GM12878 (cell line): ENCODE measurements around the gene BRF1. TPM values are rescaled to one million over a fixed set of nuclear protein-coding genes. Genes with fewer than 3 reads are reported as not detected.

Experiments
- ATAC-seq: fragments of 200-7000 bp; cut with Tn5 transposase; 3 replicates; pipeline ENCODE4 v1.9.1; 2020; ENCODE audit warnings: mild to moderate bottlenecking, moderate library complexity
- BruUV-seq: library from RNA; stranded (reverse); fragments of 400-500 nt; replicated peaks from 2 replicates; lab custom pipeline; 2021; lab: Mats Ljungman, UMichigan
- CTCF ChIA-PET: fragments of 300-600 bp; sonication (Branson Sonifier 250); formaldehyde crosslinking; extraction: SDS; loops from one replicate; lab custom pipeline; 2021; ENCODE audit warnings: inconsistent platforms; lab: Yijun Ruan, JAX
- POLR2A ChIA-PET: fragments of 350-600 bp; formaldehyde crosslinking; extraction: SDS; loops from one replicate; lab custom pipeline; 2021; ENCODE audit warnings: inconsistent platforms; lab: Charles Lee
- RAD21 ChIA-PET: fragments of 300-600 bp; sonication (Branson Sonifier 250); formaldehyde crosslinking; loops from one replicate; lab custom pipeline; 2023; ENCODE audit warnings: antibody characterized with exemption; ENCODE audit not compliant: unreplicated experiment; lab: Charles Lee
- SMC1A ChIA-PET: fragments of 300-600 bp; sonication (Branson Sonifier 250); formaldehyde crosslinking; loops from one replicate; lab custom pipeline; 2023; ENCODE audit not compliant: unreplicated experiment, uncharacterized antibody; lab: Charles Lee
- DNase-seq: peaks from one replicate; pipeline ENCODE4 v3.0.0-alpha.2; 2011; ENCODE audit warnings: low read depth, low spot score
- FAIRE-seq: peaks from 3 replicates; lab custom pipeline; 2011; peaks lifted over from hg19 to GRCh38; lab: Jason Lieb, UNC
- H2AFZ ChIP-seq: 2 replicates; pipeline ENCODE4 v1.6.0; 2011; ENCODE audit warnings: low read depth, low read length, control low read depth; ENCODE audit not compliant: control insufficient read depth
- H3K27ac ChIP-seq: 2 replicates; pipeline ENCODE4 v1.5.1; 2011; ENCODE audit warnings: control low read depth; ENCODE audit not compliant: control insufficient read depth, insufficient read depth
- H3K27me3 ChIP-seq, 2 experiments: replicated peaks in 1 of 2; 2 replicates each; pipeline versions ENCODE4 v1.6.0 to v1.6.1; 2011; ENCODE audit warnings: low read length in 1 of 2; ENCODE audit not compliant: control insufficient read depth in 2 of 2, insufficient read depth in 2 of 2
- H3K36me3 ChIP-seq, 2 experiments: 2 replicates each; pipeline ENCODE4 v1.5.1; 2011; ENCODE audit warnings: low read length in 1 of 2; ENCODE audit not compliant: control insufficient read depth in 2 of 2, insufficient read depth in 2 of 2
- H3K4me1 ChIP-seq: 2 replicates; pipeline ENCODE4 v1.6.1; 2011; ENCODE audit warnings: mild to moderate bottlenecking, low read length, moderate library complexity, mixed read lengths; ENCODE audit not compliant: control insufficient read depth, insufficient read depth
- H3K4me2 ChIP-seq: 2 replicates; pipeline ENCODE4 v1.6.0; 2011; ENCODE audit warnings: control low read depth; ENCODE audit not compliant: control insufficient read depth, insufficient read depth
- H3K4me3 ChIP-seq: fragments of 200-600 bp; sonication (generic); 2 replicates; pipeline ENCODE4 v1.5.1; 2016
- H3K79me2 ChIP-seq: 2 replicates; pipeline ENCODE4 v1.6.0; 2011; ENCODE audit warnings: low read length; ENCODE audit not compliant: control insufficient read depth, insufficient read depth
- H3K9ac ChIP-seq: 2 replicates; pipeline ENCODE4 v1.8.0; 2011; ENCODE audit warnings: low read length, control low read depth, mixed read lengths; ENCODE audit not compliant: control insufficient read depth, insufficient read depth
- H3K9me3 ChIP-seq: replicated peaks from 3 replicates; pipeline ENCODE4 v1.5.1; 2011; ENCODE audit warnings: mild to moderate bottlenecking, low read length; ENCODE audit not compliant: control insufficient read depth, insufficient read depth
- H4K20me1 ChIP-seq: 2 replicates; pipeline ENCODE4 v1.6.0; 2011; ENCODE audit not compliant: control insufficient read depth, insufficient read depth
- ATF3 ChIP-seq: IDR thresholded peaks from 2 replicates; pipeline ENCODE4 v1.6.1; 2011; ENCODE audit warnings: low read depth, mild to moderate bottlenecking, low read length, moderate library complexity, borderline replicate concordance; ENCODE audit errors: extremely low read depth
- KLF5 ChIP-seq: fragments of 450-650 bp; IDR thresholded peaks from 2 replicates; pipeline ENCODE4 v1.6.1; 2014; ENCODE audit warnings: mild to moderate bottlenecking; ENCODE audit not compliant: partially characterized antibody
- NR2C2 ChIP-seq: IDR thresholded peaks from 2 replicates; pipeline ENCODE4 v1.6.1; 2011; ENCODE audit warnings: borderline replicate concordance, low read depth; ENCODE audit not compliant: control insufficient read depth, insufficient read length
- POU2F2 ChIP-seq: IDR thresholded peaks from 3 replicates; pipeline ENCODE4 v1.6.1; 2011; ENCODE audit warnings: low read depth, mild to moderate bottlenecking, low read length, borderline replicate concordance
- RAD51 ChIP-seq: fragments of 450-650 bp; IDR thresholded peaks from 2 replicates; pipeline ENCODE4 v1.6.1; 2016; ENCODE audit warnings: moderate library complexity, mild to moderate bottlenecking, inconsistent platforms
- RUNX3 ChIP-seq: IDR thresholded peaks from 2 replicates; pipeline ENCODE4 v1.6.1; 2012; ENCODE audit warnings: low read length, inconsistent platforms
- YY1 ChIP-seq: IDR thresholded peaks from 2 replicates; pipeline ENCODE4 v1.6.1; 2011; ENCODE audit warnings: low read depth, mild to moderate bottlenecking, low read length
- ZNF24 ChIP-seq: fragments of 450-650 bp; IDR thresholded peaks from 2 replicates; pipeline ENCODE4 v1.6.1; 2017; ENCODE audit warnings: antibody characterized with exemption, mild to moderate bottlenecking
- WGBS: methylation state at CpG from one replicate; pipeline ENCODE4 v1.1.6; 2016; ENCODE audit warnings: low lambda C conversion rate; ENCODE audit not compliant: insufficient replicate concordance, insufficient coverage; ENCODE audit errors: missing lambda C conversion rate; 5-methylcytosine and 5-hydroxymethylcytosine counted together
- in situ Hi-C: fragments of 300-500 bp; cut with MboI; formaldehyde crosslinking; loops from 9 replicates; pipeline ENCODE4 v1.14.3; 2018; ENCODE audit warnings: mixed read lengths
- intact Hi-C: fragments of 100-400 bp; cut with micrococcal nuclease; formaldehyde crosslinking; loops from one replicate; pipeline ENCODE4 v1.14.2; 2022; ENCODE audit not compliant: unreplicated experiment
- polyA plus RNA-seq, 11 experiments: library from polyadenylated mRNA; depleted of rRNA in 4 of 11; unstranded in 6 of 11; stranded (reverse) in 5 of 11; fragments of >200 nt; fragmentation: Nextera tagmentation in 4 of 11; fragmentation: Illumina TruSeq in 1 of 11; extraction: Ambion mirVana in 4 of 11; extraction: Trizol in 1 of 11; gene quantifications; 1 replicate in 1 of 11; 2 replicates in 10 of 11; pipeline versions ENCODE4 v1.2.1 to v1.2.3, GENCODE V29; 2011 to 2016; ENCODE audit warnings: inconsistent platforms in 2 of 11, missing spikeins in 2 of 11, low read depth in 1 of 11
- total RNA-seq, 4 experiments: library from RNA; depleted of rRNA in 3 of 4; stranded (reverse); fragments of >200 nt in 3 of 4; fragmentation: Illumina TruSeq in 1 of 4; extraction: Trizol in 1 of 4; gene quantifications; 2 replicates each; pipeline versions ENCODE4 v1.2.1 to v1.2.3, GENCODE V29; 2013 to 2021
- TF ChIP-seq, protein P1 (sequence below): fragments of 450-650 bp; IDR thresholded peaks from 2 replicates; pipeline ENCODE4 v1.6.1; 2018; ENCODE audit warnings: borderline replicate concordance, mild to moderate bottlenecking; ENCODE audit not compliant: partially characterized antibody
- TF ChIP-seq, protein P2 (sequence below): fragments of 450-650 bp; formaldehyde crosslinking; IDR thresholded peaks from 2 replicates; pipeline ENCODE4 v1.5.0; 2022; ENCODE audit warnings: mild to moderate bottlenecking, missing genetic modification characterization

The BRF1 gene
- total and polyA plus RNA-seq, 10 of the 15 experiments (the other 5 are each of a cell fraction or from before 2014, with no cell fraction given) = 0.21 to 33.5 (median 10.7) TPM

DNA sequence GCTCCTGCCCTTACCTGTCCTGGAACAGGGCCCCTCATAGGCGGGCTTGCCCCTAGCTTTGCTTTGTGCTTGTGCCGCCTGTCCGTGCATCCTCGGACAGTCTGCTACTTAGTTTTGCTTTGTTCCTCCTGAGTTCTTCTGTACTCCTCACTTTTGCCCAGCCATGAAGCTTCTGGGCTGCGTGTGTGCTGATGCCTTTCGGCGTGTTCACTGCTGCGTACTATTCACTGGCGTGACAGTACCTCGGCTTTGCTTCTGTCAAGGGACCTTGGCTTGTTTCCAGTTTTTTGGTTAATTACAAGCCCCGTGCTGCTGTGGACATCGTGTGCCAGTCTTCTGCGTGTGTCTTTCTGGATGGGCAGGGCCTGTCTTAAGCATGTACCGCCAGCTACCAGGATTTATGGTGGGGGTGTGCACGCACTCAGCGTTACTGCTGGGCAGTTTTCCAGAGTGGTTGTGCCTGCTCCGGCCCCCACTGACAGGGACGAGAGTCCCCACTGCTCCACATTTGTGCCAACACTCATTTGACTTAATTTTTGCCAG, 16.2 kb upstream of the BRF1 start:
- Histone ChIP-seq H3K4me2 (0 out of 2 replicates have a peak overlapping the region, but pooled peaks have one; percentile 97), H3K27me3 (no peaks in the 10 kb centered on the region), H4K20me1 (no peaks in the 10 kb centered on the region), H3K79me2 (peaks cover 4% of the 10 kb centered on the region; the same call in 1 of the 2 replicates), H3K4me3 (no peak overlapping the region), H3K4me1 (peaks cover 10% of the 10 kb centered on the region), H3K9ac (no peak overlapping the region), H2AFZ (no peak overlapping the region), H3K36me3 (no peaks in the 10 kb centered on the region; a peak in 1 of 4 replicates), H3K9me3 (no peaks in the 10 kb centered on the region), H3K27ac (no peak overlapping the region)
- ChIA-PET POLR2A (interaction anchor here (1.0 kb wide), 1 partner anchor 16 kb away, joined by 8 read pairs; the partner anchor contains the start of gene BRF1), SMC1A (no interaction called here), RAD21 (no interaction called here), CTCF (no interaction called here)
- in situ Hi-C loops = no loop called here
- intact Hi-C loops = no loop called here
- ATAC-seq (no peak), FAIRE-seq (no peak), DNase-seq (no peak)
- BruUV-seq = TSS peak; percentile 48
- WGBS = 88% methylated on average over 18 of the region's 18 CpGs
- 0 out of 2 replicates have a peak, but pooled peaks have one; percentile 5 for TF ChIP-seq RUNX3
- no peak for TF ChIP-seq KLF5
- no peak for TF ChIP-seq RAD51

DNA sequence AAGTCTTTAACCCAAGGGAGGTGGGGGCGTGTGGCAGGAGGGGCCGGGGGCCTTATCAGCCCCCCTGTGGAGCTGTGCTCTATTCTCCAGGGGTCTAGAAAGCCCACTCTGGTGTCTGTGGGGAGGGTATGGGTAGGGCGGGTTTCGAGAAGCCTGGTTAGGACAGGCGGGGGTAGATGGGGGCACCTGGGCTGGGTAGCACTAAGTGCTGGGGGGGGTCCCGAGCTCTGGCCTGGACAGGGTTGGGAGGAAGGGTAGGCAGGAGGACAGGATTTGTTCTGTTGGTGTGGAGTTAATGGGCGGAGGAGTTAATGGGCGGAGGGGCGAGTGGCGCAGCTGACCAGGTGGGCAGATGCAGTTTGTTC, 15.8 kb upstream of the BRF1 start:
- peaks cover 4% of the 10 kb centered on the region; the same call in 1 of the 2 replicates for H3K79me2 ChIP-seq
- RAD21 ChIA-PET = no interaction called here
- TF ChIP-seq, protein P1, sequence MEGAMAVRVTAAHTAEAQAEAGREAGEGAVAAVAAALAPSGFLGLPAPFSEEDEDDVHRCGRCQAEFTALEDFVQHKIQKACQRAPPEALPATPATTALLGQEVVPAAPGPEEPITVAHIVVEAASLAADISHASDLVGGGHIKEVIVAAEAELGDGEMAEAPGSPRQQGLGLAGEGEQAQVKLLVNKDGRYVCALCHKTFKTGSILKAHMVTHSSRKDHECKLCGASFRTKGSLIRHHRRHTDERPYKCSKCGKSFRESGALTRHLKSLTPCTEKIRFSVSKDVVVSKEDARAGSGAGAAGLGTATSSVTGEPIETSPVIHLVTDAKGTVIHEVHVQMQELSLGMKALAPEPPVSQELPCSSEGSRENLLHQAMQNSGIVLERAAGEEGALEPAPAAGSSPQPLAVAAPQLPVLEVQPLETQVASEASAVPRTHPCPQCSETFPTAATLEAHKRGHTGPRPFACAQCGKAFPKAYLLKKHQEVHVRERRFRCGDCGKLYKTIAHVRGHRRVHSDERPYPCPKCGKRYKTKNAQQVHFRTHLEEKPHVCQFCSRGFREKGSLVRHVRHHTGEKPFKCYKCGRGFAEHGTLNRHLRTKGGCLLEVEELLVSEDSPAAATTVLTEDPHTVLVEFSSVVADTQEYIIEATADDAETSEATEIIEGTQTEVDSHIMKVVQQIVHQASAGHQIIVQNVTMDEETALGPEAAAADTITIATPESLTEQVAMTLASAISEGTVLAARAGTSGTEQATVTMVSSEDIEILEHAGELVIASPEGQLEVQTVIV = no peak
- no peak for TF ChIP-seq NR2C2
- TF ChIP-seq, protein P2, sequence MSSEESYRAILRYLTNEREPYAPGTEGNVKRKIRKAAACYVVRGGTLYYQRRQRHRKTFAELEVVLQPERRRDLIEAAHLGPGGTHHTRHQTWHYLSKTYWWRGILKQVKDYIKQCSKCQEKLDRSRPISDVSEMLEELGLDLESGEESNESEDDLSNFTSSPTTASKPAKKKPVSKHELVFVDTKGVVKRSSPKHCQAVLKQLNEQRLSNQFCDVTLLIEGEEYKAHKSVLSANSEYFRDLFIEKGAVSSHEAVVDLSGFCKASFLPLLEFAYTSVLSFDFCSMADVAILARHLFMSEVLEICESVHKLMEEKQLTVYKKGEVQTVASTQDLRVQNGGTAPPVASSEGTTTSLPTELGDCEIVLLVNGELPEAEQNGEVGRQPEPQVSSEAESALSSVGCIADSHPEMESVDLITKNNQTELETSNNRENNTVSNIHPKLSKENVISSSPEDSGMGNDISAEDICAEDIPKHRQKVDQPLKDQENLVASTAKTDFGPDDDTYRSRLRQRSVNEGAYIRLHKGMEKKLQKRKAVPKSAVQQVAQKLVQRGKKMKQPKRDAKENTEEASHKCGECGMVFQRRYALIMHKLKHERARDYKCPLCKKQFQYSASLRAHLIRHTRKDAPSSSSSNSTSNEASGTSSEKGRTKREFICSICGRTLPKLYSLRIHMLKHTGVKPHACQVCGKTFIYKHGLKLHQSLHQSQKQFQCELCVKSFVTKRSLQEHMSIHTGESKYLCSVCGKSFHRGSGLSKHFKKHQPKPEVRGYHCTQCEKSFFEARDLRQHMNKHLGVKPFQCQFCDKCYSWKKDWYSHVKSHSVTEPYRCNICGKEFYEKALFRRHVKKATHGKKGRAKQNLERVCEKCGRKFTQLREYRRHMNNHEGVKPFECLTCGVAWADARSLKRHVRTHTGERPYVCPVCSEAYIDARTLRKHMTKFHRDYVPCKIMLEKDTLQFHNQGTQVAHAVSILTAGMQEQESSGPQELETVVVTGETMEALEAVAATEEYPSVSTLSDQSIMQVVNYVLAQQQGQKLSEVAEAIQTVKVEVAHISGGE (CRISPR knock-in tag) = no peak
- TF ChIP-seq ZNF24 = no peak
- no peak for TF ChIP-seq ATF3
- no peak for TF ChIP-seq YY1
- TF ChIP-seq POU2F2 = no peak

More for the DNA sequence above, 15.8 kb upstream of the BRF1 start:
- in situ Hi-C loops (no loop called here), intact Hi-C loops (no loop called here)
- no peak overlapping the region for H2AFZ ChIP-seq
- BruUV-seq = no TSS peak
- H4K20me1 ChIP-seq = no peaks in the 10 kb centered on the region
- H3K27me3 ChIP-seq = no peaks in the 10 kb centered on the region
- no peak for FAIRE-seq
- H3K9me3 ChIP-seq = no peaks in the 10 kb centered on the region
- H3K9ac ChIP-seq = no peak overlapping the region
- ChIA-PET POLR2A (interaction anchor here (1.0 kb wide), 1 partner anchor 16 kb away, joined by 8 read pairs; the partner anchor contains the start of gene BRF1), SMC1A (no interaction called here), CTCF (no interaction called here)
- H3K36me3 ChIP-seq = no peaks in the 10 kb centered on the region; a peak in 1 of 4 replicates
- no peak overlapping the region for H3K4me3 ChIP-seq
- DNase-seq = no peak
- peak overlapping the region; percentile 97 for H3K4me2 ChIP-seq
- ATAC-seq = no peak
- 90% methylated on average over 9 of the region's 10 CpGs for WGBS
- H3K4me1 ChIP-seq = peaks cover 10% of the 10 kb centered on the region
- H3K27ac ChIP-seq = no peak overlapping the region
